Aorta (tissue), 5 donors: ENCODE results near the gene GPATCH8. TPM values are rescaled to one million over a fixed set of nuclear protein-coding genes. Genes with fewer than 3 reads are reported as not detected.

Experiments
- ATAC-seq: fragments of 200-7000 bp; cut with Tn5 transposase; one replicate; pipeline ENCODE4 v1.9.1; 2022; ENCODE audit warnings: moderate library complexity; ENCODE audit not compliant: low FRiP score
- DNase-seq, 2 donors: peaks; one replicate each; pipeline ENCODE4 v3.0.0-alpha.2; 2020
- H3K27ac ChIP-seq, 2 donors: one replicate each; pipeline ENCODE4 v1.5.1; 2013; ENCODE audit warnings: low read length in 2 of 2, mild to moderate bottlenecking in 2 of 2, moderate library complexity in 2 of 2, control low read depth in 1 of 2, inconsistent platforms in 1 of 2, low read depth in 1 of 2
- H3K27me3 ChIP-seq, 2 donors: one replicate each; pipeline ENCODE4 v1.6.1; 2013; ENCODE audit warnings: control low read depth in 1 of 2, low read length in 1 of 2, mild to moderate bottlenecking in 1 of 2, moderate library complexity in 1 of 2; ENCODE audit not compliant: insufficient read depth in 2 of 2, control insufficient read depth in 1 of 2
- H3K36me3 ChIP-seq, 2 donors: one replicate each; pipeline ENCODE4 v1.6.1; 2013; ENCODE audit warnings: control low read depth in 1 of 2, low read length in 1 of 2, mild to moderate bottlenecking in 1 of 2; ENCODE audit not compliant: insufficient read depth in 2 of 2, control insufficient read depth in 1 of 2
- H3K4me1 ChIP-seq, 2 donors: one replicate each; pipeline ENCODE4 v1.6.1; 2013; ENCODE audit warnings: low read length in 2 of 2, control low read depth in 1 of 2, mild to moderate bottlenecking in 1 of 2, moderate library complexity in 1 of 2; ENCODE audit not compliant: insufficient read depth in 2 of 2, control insufficient read depth in 1 of 2
- H3K4me3 ChIP-seq, 2 donors: one replicate each; pipeline ENCODE4 v1.5.1; 2013; ENCODE audit warnings: low read length in 2 of 2, control low read depth in 1 of 2, mild to moderate bottlenecking in 1 of 2
- H3K9me3 ChIP-seq: one replicate; pipeline ENCODE4 v1.6.1; 2013; ENCODE audit warnings: mild to moderate bottlenecking, low read length; ENCODE audit not compliant: control insufficient read depth
- WGBS, 2 donors: extraction: QIAGEN DNeasy Blood & Tissue Kit; methylation state at CpG; one replicate each; pipeline ENCODE4 v1.1.7; 2013; 5-methylcytosine and 5-hydroxymethylcytosine counted together
- intact Hi-C, 2 donors: fragments of 100-400 bp; cut with DNase I; formaldehyde crosslinking; loops; one replicate each; pipeline versions ENCODE4 v1.14.2 to v1.15.0; 2022
- polyA plus RNA-seq, 2 donors: library from polyadenylated mRNA; stranded (reverse); fragments of 200-250 nt; gene quantifications; one replicate each; pipeline ENCODE4 v1.2.3, GENCODE V29; 2013
- total RNA-seq, 2 donors: library from RNA; stranded (reverse); fragmentation: NEBNext Ultra II Directional; extraction: Animal tissue kit (Norgen Biotek cat#: 25700); gene quantifications; one replicate each; pipeline ENCODE4 v1.2.1, GENCODE V29; 2021
- donor health status: healthy with polysubstance abuse.
- donor health status: Bipolar disorder and iron deficiency.
- donor health status: DM: no; HTN: no; CAD: no.
- donor health status: DM: no; HTN: no; CAD: no.
- donor health status: DM: yes; HTN: yes; CAD: no.

The GPATCH8 gene
- total and polyA plus RNA-seq, 4 donors: 4.9 to 56.5 (median 27.3) TPM

- DNase-seq (peak in 1 of 2 donors; percentile 38), ATAC-seq (no peak)
- intact Hi-C loops: no loop called here
- no peaks in the 10 kb centered on the region for H3K9me3 ChIP-seq
- H3K27me3 ChIP-seq: no peaks in the 10 kb centered on the region
- no peak overlapping the region for H3K4me3 ChIP-seq
- H3K27ac ChIP-seq: no peak overlapping the region
- WGBS, 2 donors: 88 to 92% methylated on average over 11 of the region's 11 CpGs
- no peaks in the 10 kb centered on the region for H3K4me1 ChIP-seq
- no peaks in the 10 kb centered on the region for H3K36me3 ChIP-seq
These were observed 147.0 kb downstream of the GPATCH8 start for GRCh38 chr17:44356241-44356640.

- no peaks in the 10 kb centered on the region for H3K27me3 ChIP-seq
- WGBS, 2 donors: 89 to 90% methylated on average over 17 of the region's 17 CpGs
- no peak overlapping the region for H3K27ac ChIP-seq
- intact Hi-C loops: no loop called here
- DNase-seq (peak in 1 of 2 donors; percentile 72), ATAC-seq (no peak)
- H3K4me1 ChIP-seq: no peaks in the 10 kb centered on the region
- H3K36me3 ChIP-seq: no peaks in the 10 kb centered on the region
- H3K4me3 ChIP-seq: no peak overlapping the region
- H3K9me3 ChIP-seq: no peaks in the 10 kb centered on the region
These were observed 147.5 kb downstream of the GPATCH8 start for GRCh38 chr17:44355642-44356099.

- H3K36me3 ChIP-seq: no peaks in the 10 kb centered on the region
- no peaks in the 10 kb centered on the region for H3K4me1 ChIP-seq
- H3K27me3 ChIP-seq: no peaks in the 10 kb centered on the region
- WGBS, 2 donors: 48 to 66% methylated on average over 64 to 77 of the region's 77 CpGs
- ATAC-seq (no peak), DNase-seq (peak in 1 of 2 donors; percentile 9)
- intact Hi-C loops: no loop called here
- H3K27ac ChIP-seq: no peak overlapping the region
- no peaks in the 10 kb centered on the region for H3K9me3 ChIP-seq
- H3K4me3 ChIP-seq: no peak overlapping the region
These were observed 148.3 kb downstream of the GPATCH8 start for GRCh38 chr17:44354582-44355561.

GRCh38 chr17:44353672-44354331 lies 149.4 kb downstream of the GPATCH8 start:
- no peak overlapping the region for H3K4me3 ChIP-seq
- DNase-seq: peak; percentile 46 to 78
- WGBS, 2 donors: 32 to 61% methylated on average over 82 to 98 of the region's 98 CpGs
- intact Hi-C loops: no loop called here
- H3K9me3 ChIP-seq: no peaks in the 10 kb centered on the region
- H3K27me3 ChIP-seq: no peaks in the 10 kb centered on the region
- ATAC-seq: no peak
- no peaks in the 10 kb centered on the region for H3K4me1 ChIP-seq
- no peak overlapping the region for H3K27ac ChIP-seq
- H3K36me3 ChIP-seq: no peaks in the 10 kb centered on the region

- Histone ChIP-seq H3K9me3 (no peaks in the 10 kb centered on the region), H3K27me3 (no peaks in the 10 kb centered on the region), H3K36me3 (no peaks in the 10 kb centered on the region), H3K27ac (no peak overlapping the region), H3K4me1 (no peaks in the 10 kb centered on the region), H3K4me3 (no peak overlapping the region)
- intact Hi-C loops: no loop called here
- WGBS, 2 donors: 56 to 72% methylated on average over 19 to 22 of the region's 22 CpGs
- DNase-seq (peak in 1 of 2 donors; percentile 43), ATAC-seq (no peak)
These were observed 150.2 kb downstream of the GPATCH8 start for GRCh38 chr17:44352828-44353671.

- no peaks in the 10 kb centered on the region for H3K4me1 ChIP-seq
- intact Hi-C loops: no loop called here
- DNase-seq (peak in 1 of 2 donors; percentile 49), ATAC-seq (no peak)
- no peak overlapping the region for H3K4me3 ChIP-seq
- no peaks in the 10 kb centered on the region for H3K9me3 ChIP-seq
- H3K36me3 ChIP-seq: no peaks in the 10 kb centered on the region
- no peak overlapping the region for H3K27ac ChIP-seq
- H3K27me3 ChIP-seq: no peaks in the 10 kb centered on the region
- WGBS, 2 donors: 83 to 84% methylated on average over 36 of the region's 36 CpGs
These were observed 151.0 kb downstream of the GPATCH8 start for GRCh38 chr17:44351961-44352827.

DNA sequence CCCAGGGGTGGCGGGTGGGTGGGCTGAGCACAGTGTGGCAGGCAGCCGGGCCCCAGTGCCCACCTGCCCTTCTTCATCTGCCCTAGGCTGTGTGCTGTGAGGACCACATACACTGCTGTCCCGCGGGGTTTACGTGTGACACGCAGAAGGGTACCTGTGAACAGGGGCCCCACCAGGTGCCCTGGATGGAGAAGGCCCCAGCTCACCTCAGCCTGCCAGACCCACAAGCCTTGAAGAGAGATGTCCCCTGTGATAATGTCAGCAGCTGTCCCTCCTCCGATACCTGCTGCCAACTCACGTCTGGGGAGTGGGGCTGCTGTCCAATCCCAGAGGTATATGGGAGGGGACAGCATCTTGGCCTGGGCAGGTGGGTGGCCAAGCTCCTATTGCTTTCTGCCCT lies 151.7 kb downstream of the GPATCH8 start:
- no peaks in the 10 kb centered on the region for H3K36me3 ChIP-seq
- no peaks in the 10 kb centered on the region for H3K9me3 ChIP-seq
- ATAC-seq: no peak
- H3K4me3 ChIP-seq: no peak overlapping the region
- intact Hi-C loops: no loop called here
- no peak overlapping the region for H3K27ac ChIP-seq
- H3K27me3 ChIP-seq: no peaks in the 10 kb centered on the region
- WGBS, 2 donors: 87% methylated on average over 8 of the region's 8 CpGs
- no peaks in the 10 kb centered on the region for H3K4me1 ChIP-seq
- peak in 1 of 2 donors; percentile 18 for DNase-seq
